Epithelial cell of esophagus (primary cell): Measurements from ENCODE around the gene FBLN2.

Experiments used
- DNase-seq: peaks from one replicate; pipeline ENCODE4 v3.0.0; 2010; ENCODE audit warnings: low read depth
- H3K4me3 ChIP-seq: 2 replicates; pipeline ENCODE4 v1.5.1; 2011; ENCODE audit warnings: mild to moderate bottlenecking, low read length, control low read depth
- CTCF ChIP-seq: IDR thresholded peaks from 2 replicates; pipeline ENCODE4 v1.5.1; 2011; ENCODE audit warnings: low read depth, mild to moderate bottlenecking, low read length, control low read depth, inconsistent platforms; ENCODE audit not compliant: insufficient read depth; ENCODE audit errors: missing control alignments

FBLN2 gene

DNA sequence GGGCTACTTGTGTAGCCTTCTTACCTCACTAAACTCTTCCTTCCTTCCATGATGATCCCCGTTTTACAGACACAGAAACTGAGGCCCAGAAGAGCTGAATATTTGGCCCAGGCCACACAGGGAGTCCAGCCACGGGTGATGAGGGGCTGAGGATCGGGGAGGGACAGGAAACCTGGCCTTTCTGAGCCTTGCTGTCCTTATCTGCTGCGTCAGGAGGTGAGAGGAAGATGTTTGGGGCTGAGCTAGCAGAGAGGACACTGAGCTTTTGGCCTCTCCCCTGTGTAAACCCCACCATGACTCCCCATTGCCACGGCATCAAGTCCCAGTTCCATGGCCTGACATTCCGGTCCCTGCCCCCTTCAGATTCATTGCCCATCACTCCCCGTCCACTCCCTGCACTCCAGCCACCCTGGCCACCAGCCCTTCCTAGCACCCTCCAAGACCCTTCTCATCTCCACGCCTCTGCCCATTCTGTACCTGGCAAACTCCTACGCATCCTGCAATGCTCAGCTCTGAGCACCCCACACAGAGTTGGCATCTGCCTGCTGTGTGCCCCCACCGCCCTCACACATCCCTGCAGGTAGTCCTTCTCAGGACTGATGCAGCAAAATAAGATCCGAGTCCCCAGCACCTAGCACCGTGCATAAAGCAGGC, 103.0 kb downstream of the FBLN2 start:
- DNase-seq = no peak
- TF ChIP-seq CTCF = no peak
- H3K4me3 ChIP-seq = no peak overlapping the region

GRCh38 chr3:13652728-13653127, 103.8 kb downstream of the FBLN2 start:
- no peak overlapping the region for H3K4me3 ChIP-seq
- no peak for DNase-seq
- TF ChIP-seq CTCF = no peak

- TF ChIP-seq CTCF = no peak
- no peak overlapping the region for H3K4me3 ChIP-seq
- peak; percentile 37 for DNase-seq
Measured at GRCh38 chr3:13653631-13654279, 104.8 kb downstream of the FBLN2 start.

DNA sequence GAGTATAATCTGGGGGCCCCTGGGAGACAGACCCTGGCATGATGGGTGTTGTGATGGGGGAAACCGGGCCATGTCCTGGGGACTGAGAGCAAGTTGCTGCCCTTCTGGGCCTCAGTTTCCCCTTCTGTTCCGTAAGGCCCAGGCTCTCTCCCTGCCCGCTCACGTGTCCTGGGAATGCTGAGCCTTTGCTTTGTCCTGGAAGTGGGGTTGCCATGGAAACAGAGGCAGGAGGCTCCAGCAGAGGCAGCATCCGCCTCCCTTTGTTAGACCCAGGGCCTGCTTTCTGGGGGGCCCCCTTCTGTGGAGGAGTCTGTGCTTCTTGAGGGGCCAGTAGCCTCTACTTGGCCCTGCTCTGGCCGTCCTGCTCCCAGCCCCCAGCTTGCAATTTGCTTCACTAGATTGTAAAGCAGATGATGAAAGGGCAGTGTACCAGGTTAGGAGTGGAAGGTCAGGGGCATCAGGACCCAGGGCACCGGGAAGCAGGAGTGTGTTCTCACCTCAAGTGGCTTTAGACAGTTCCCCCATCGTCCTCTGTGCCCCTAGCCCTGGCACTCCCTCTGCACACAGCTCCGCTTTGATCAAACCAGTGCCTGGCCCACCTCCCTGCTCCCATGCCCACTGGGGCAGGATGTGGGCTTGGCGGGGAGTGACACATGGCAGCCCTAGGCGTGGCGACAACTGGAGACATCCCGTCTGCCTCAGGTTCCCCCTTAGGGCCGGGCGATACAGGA, 105.6 kb downstream of the FBLN2 start:
- no peak for DNase-seq
- no peak overlapping the region for H3K4me3 ChIP-seq
- TF ChIP-seq CTCF = no peak

DNA sequence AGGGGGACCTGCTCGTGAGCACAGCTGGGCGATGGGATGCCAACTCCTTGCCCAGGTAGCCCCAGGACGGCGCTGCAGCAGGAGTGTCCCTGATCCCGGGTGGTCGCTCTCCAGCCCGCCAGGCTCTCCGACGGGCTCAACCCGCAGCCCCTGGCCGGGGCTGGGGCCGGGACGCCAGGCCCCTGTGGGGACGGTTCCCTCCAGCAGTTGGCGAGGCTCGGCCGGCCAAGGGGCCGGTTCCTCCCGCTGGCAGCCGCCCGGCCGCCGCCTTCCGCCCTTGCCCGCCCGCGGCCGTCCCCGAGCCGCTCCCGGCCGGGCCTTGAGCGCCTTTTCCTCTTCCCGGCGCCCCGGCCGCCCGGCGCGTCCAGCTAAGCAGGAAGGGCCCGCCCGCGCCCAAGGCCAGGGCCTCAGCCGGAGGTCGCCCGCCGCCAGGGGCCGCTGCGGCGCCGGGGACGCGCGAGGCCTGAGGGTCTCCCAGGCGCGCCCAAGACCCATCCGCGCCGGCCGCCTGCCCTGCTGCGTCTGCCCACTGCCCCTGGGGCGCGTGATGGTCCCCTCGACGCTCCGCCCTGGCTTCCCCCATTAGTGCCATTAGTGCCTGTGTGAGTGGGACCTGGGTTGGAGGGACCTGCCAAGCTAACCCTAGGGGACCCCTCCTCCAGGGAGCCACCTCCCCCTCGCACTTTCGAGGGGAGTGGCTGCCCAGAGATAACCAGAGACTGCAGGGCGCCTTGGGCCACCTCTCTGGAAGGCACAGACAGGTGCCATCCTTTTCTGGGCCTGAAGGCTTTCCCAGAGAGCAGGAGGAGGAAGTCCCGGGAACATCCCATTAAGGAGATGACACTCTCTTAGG, 106.4 kb downstream of the FBLN2 start:
- no peak for TF ChIP-seq CTCF
- H3K4me3 ChIP-seq = no peak overlapping the region
- peak; percentile 42 for DNase-seq

DNA sequence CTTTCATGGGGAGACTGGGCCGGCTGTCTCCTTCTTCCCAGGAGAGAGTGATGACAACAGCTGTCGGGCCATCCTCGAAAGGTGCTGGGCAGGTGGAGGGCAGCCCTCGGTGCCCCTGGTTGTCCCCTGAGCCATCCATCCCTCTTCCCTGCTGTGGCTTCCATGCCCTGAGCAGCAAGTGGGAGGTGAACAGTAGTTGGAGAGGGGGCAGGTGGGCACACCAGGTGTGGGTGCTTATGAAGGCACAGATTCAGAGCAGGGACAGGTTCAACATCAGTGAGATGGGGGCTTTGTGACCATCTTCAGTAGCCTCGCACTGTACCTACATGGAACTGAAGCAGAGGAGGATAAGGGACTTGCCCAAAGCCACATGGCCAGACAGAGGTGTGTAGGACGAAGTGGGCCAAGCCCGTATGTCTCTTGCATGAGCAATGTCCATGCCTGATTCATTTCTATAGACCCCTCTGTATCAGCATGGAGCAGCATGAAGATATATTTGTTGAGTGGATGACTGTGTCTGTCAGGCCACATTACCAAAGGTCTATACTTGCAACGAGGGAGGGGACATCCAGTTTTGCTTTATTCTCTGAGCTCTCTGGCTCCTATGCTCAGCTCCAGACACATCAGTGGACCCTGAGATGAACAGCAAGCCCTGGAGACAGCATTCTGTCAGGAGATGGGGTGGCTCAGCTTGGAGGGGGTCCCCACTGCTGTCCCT, 107.8 kb downstream of the FBLN2 start:
- no peak for DNase-seq
- H3K4me3 ChIP-seq = no peak overlapping the region
- no peak for TF ChIP-seq CTCF
